ENCODE results near the gene LRRC37A. TPM values are rescaled to one million over a fixed set of nuclear protein-coding genes. Genes with fewer than 3 reads are reported as not detected.
"Not testable (repeated sequence)": the region's sequence is repeated elsewhere in the genome, so short reads cannot be mapped to it uniquely, and the experiment has no call there.

Gene LRRC37A
- polyA plus RNA-seq, 1 experiment = 3.0 TPM

- DNase-seq (ENCODE audit: low read depth) = peak; percentile 34
- POLR2A ChIA-PET; H3K4me3 ChIP-seq (ENCODE audit: low read depth, low read length); H3K27me3 ChIP-seq (ENCODE audit: control insufficient read depth, insufficient read depth, low read length); H3K36me3 ChIP-seq (ENCODE audit: control insufficient read depth, insufficient read depth, low read length): not testable (repeated sequence)
- TF ChIP-seq, protein P1, sequence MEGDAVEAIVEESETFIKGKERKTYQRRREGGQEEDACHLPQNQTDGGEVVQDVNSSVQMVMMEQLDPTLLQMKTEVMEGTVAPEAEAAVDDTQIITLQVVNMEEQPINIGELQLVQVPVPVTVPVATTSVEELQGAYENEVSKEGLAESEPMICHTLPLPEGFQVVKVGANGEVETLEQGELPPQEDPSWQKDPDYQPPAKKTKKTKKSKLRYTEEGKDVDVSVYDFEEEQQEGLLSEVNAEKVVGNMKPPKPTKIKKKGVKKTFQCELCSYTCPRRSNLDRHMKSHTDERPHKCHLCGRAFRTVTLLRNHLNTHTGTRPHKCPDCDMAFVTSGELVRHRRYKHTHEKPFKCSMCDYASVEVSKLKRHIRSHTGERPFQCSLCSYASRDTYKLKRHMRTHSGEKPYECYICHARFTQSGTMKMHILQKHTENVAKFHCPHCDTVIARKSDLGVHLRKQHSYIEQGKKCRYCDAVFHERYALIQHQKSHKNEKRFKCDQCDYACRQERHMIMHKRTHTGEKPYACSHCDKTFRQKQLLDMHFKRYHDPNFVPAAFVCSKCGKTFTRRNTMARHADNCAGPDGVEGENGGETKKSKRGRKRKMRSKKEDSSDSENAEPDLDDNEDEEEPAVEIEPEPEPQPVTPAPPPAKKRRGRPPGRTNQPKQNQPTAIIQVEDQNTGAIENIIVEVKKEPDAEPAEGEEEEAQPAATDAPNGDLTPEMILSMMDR (IDR thresholded peaks at IDR 0.05; ENCODE audit: insufficient read depth, low read depth, low read length) = peak; percentile 79
- CTCF ChIA-PET = interaction anchor here (0.6 to 2.3 kb wide), 30 partner anchors 10 to 711 kb away, joined by 3 to 31 read pairs (median 3); partner anchors contain the start of genes KANSL1 and STH
Observed at GRCh38 chr17:46286764-46287221, 8.1 kb upstream of the LRRC37A start.

GRCh38 chr17:46287587-46287986, 7.3 kb upstream of the LRRC37A start:
- POLR2A ChIA-PET = not testable (repeated sequence)
- CTCF ChIA-PET = interaction anchor here (0.9 to 2.3 kb wide), 3 partner anchors 15 to 286 kb away, joined by 5 to 31 read pairs (median 7); partner anchors contain the start of gene STH

DNA sequence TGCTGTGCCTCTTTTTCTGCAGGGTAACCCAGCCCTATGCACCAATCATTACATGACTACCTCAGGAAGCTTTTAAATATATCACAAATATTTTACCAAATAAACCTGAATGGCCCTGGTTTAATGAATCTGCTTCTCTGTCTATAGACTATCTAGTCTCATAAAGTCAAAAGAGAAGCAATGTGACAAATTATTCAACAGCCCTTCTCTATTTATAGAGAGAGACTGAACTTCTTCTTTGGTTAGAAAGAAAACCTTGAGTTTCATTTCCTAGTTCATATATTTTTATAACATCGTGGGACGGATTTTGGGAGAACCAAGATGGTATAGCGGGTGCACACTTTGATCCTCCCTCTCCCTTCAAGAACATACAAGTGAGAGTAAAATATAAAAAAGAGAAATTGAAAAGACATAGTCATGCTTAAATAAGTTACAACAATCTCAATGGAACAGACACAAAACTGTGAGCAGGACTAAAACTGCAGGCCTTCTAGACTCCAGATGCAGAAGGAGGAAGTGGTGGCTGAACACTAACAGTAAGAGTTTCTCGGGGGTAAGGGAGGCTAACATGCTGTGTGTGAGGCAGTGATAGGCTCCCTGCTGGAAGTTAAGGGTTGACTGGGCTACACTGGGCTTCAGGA, 3.9 kb upstream of the LRRC37A start:
- H3K36me3 ChIP-seq (ENCODE audit: control insufficient read depth, insufficient read depth, low read length); POLR2A ChIA-PET; DNase-seq (ENCODE audit: low read depth); H3K4me3 ChIP-seq (ENCODE audit: low read depth, low read length); H3K27me3 ChIP-seq (ENCODE audit: control insufficient read depth, insufficient read depth, low read length); CTCF ChIA-PET: not testable (repeated sequence)

More at GRCh38 chr17:46287587-46287986, 7.3 kb upstream of the LRRC37A start:
- not testable (repeated sequence) for H3K36me3 ChIP-seq (ENCODE audit: control insufficient read depth, insufficient read depth, low read length); H3K27me3 ChIP-seq (ENCODE audit: control insufficient read depth, insufficient read depth, low read length); DNase-seq (ENCODE audit: low read depth); H3K4me3 ChIP-seq (ENCODE audit: low read depth, low read length)

DNA sequence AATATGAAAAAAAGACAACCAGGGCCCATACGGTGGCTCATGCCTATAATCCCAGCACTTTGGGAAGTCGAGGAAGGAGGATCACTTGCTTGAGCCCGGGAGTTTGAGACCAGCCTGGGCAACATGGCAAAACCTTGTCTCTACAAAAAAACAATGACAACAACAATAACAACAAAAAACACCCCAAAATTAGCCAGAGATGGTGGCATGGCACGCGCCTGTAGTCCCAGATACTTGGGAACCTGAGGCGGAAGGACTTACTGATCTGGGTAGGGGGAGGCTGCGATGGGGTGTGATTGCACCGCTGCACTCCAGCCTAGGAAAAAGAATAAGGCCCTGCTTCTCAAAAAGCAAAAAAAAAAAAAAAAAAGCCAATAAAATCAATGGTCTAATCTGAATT, 3.3 kb upstream of the LRRC37A start:
- POLR2A ChIA-PET; CTCF ChIA-PET; DNase-seq (ENCODE audit: low read depth); H3K36me3 ChIP-seq (ENCODE audit: control insufficient read depth, insufficient read depth, low read length); H3K4me3 ChIP-seq (ENCODE audit: low read depth, low read length); H3K27me3 ChIP-seq (ENCODE audit: control insufficient read depth, insufficient read depth, low read length): not testable (repeated sequence)

DNA sequence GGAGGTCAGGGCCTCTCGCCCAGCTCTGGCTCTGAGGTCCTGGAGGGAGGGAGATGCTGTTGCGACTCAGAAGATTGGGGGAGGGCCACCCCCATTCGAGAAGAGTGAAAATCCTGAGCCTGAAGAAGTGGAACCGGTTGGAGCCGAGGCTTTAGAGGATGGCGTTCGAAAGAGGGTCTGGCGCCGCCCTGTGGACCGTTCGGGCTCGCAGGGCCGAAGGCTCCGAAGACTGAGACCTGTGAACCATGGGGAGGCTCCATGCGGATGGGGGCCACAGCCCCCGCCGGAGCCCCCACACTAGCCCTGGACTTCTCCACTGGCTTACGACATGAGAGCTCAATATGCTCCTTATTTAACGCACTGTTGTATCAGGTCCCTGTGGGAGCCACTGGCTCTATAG, 46.3 kb downstream of the LRRC37A start:
- H3K27me3 ChIP-seq (ENCODE audit: control insufficient read depth, insufficient read depth, low read length); CTCF ChIA-PET; POLR2A ChIA-PET; DNase-seq (ENCODE audit: low read depth); H3K36me3 ChIP-seq (ENCODE audit: control insufficient read depth, insufficient read depth, low read length); H3K4me3 ChIP-seq (ENCODE audit: low read depth, low read length): not testable (repeated sequence)

DNA sequence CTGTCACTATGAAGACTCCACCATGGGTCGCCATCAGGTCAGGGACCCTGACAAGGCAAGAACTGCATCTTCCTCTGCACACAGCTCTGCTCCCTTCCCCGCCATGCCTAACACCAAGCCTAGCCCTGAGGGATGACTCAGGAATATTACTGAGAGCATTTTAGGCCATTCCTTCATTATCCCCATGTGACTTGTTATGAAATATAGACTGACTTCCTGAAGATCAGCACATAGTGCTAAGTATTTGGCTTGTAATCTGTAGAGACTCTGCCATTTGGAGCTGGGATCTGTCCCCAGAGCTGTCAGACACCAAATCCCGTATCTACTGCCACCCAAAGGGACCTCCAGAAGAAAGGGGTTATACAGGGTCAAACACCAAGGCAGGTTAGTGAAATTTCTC, 47.2 kb downstream of the LRRC37A start:
- H3K4me3 ChIP-seq (ENCODE audit: low read depth, low read length); H3K36me3 ChIP-seq (ENCODE audit: control insufficient read depth, insufficient read depth, low read length); POLR2A ChIA-PET; CTCF ChIA-PET; DNase-seq (ENCODE audit: low read depth); H3K27me3 ChIP-seq (ENCODE audit: control insufficient read depth, insufficient read depth, low read length): not testable (repeated sequence)

DNA sequence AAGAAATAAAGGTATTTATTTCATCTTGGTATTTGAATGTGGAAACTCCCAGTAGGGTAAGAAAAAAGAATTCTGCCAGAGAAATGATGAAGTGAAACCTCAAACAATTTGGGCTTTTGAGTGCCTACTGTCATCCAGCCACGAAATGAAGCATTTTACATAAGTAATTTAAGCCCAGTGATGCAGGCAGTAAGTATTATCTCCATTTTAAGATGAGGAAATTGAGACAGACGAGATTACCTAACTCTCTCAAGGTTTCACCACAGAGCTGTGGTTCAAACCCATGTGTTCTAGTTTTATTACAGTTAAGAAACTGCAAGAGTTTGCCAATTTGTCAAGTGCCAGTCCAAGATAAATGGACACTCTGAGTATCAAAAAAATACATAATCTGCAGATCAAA, 53.4 kb downstream of the LRRC37A start:
- CTCF ChIA-PET, POLR2A ChIA-PET: not testable (repeated sequence)

DNA sequence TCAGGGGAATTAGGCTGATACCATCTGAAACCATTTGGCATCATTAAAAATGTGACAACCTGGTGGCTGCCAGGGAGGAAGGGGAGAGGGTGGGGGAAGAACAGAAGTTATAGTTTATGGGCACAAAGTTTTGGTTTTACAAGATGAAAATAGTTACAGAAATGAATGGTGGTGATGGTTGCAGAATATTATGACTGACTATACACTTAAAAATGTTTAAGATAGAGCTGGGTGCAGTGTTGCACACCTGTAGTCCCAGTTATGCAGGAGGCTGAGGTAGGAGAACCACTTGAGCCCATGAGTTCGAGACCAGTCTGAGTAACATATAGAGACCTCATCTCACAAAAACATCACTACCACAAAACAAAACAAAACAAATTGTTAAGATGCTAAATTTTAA, 54.1 kb downstream of the LRRC37A start:
- CTCF ChIA-PET; H3K27me3 ChIP-seq (ENCODE audit: control insufficient read depth, insufficient read depth, low read length); DNase-seq (ENCODE audit: low read depth); POLR2A ChIA-PET; H3K36me3 ChIP-seq (ENCODE audit: control insufficient read depth, insufficient read depth, low read length); H3K4me3 ChIP-seq (ENCODE audit: low read depth, low read length): not testable (repeated sequence)

More for the DNA sequence above, 53.4 kb downstream of the LRRC37A start:
- H3K27me3 ChIP-seq (ENCODE audit: control insufficient read depth, insufficient read depth, low read length); H3K36me3 ChIP-seq (ENCODE audit: control insufficient read depth, insufficient read depth, low read length); H3K4me3 ChIP-seq (ENCODE audit: low read depth, low read length); DNase-seq (ENCODE audit: low read depth): not testable (repeated sequence)

DNA sequence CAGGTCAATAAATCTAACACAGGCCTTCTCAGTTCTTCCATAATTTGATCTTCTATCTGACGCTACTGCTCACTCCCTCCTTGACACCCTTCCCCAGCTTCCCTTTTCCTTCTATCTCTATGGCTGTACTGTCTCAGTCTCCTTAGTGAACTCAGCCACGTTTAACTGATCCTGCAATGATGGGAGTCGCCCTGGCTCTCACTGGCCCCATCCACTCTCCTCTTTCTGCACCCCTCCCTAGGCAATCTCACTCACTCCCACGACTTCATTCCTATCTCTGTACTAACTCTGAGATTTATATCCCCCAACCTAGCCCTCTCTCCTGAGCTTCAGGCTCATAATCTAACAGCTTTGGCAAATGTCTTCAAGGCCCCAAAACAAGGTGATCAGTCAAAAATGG, 58.9 kb downstream of the LRRC37A start:
- DNase-seq (ENCODE audit: low read depth); H3K27me3 ChIP-seq (ENCODE audit: control insufficient read depth, insufficient read depth, low read length); H3K36me3 ChIP-seq (ENCODE audit: control insufficient read depth, insufficient read depth, low read length); H3K4me3 ChIP-seq (ENCODE audit: low read depth, low read length); CTCF ChIA-PET; POLR2A ChIA-PET: not testable (repeated sequence)

DNA sequence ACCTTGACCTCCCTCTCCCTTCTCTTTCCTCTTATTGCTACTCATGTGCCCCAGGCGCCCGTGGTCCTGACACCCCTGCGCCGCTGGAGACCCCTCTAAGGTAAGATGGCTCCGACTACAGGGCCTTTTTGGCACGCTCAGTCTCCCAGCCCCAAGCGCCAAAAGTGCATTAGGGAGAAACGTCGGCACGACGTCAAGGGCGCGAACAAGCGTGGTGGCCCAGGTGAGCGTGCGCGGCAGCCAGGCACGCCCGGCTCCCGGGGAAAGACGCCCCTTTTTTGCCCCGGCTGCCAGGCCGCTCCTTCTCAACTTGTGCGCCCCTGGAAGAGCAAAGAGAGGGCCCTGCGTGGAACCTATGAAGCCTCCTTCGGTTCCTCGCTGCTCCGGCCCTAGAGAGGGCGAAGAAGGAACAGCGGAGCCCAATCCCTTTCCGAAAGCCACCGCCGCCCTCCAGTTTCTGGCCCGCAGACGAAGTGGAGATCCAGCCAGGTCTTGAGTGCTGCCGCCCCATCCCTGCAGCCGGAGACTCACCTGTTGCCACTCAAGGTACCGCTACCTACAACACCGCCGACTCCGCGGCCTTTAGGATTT, 66.3 kb downstream of the LRRC37A start:
- H3K4me3 ChIP-seq (ENCODE audit: low read depth, low read length); H3K27me3 ChIP-seq (ENCODE audit: control insufficient read depth, insufficient read depth, low read length); CTCF ChIA-PET; POLR2A ChIA-PET; DNase-seq (ENCODE audit: low read depth); H3K36me3 ChIP-seq (ENCODE audit: control insufficient read depth, insufficient read depth, low read length): not testable (repeated sequence)

GRCh38 chr17:46361755-46362154, 66.8 kb downstream of the LRRC37A start, which contains the start of gene ARL17B:
Gene ARL17B (minus strand): TSS chr17:46361766. CDS start chr17:46358397, 3,369 bp downstream.
- POLR2A ChIA-PET; H3K4me3 ChIP-seq (ENCODE audit: low read depth, low read length); DNase-seq (ENCODE audit: low read depth); H3K27me3 ChIP-seq (ENCODE audit: control insufficient read depth, insufficient read depth, low read length); H3K36me3 ChIP-seq (ENCODE audit: control insufficient read depth, insufficient read depth, low read length); CTCF ChIA-PET: not testable (repeated sequence)

DNA sequence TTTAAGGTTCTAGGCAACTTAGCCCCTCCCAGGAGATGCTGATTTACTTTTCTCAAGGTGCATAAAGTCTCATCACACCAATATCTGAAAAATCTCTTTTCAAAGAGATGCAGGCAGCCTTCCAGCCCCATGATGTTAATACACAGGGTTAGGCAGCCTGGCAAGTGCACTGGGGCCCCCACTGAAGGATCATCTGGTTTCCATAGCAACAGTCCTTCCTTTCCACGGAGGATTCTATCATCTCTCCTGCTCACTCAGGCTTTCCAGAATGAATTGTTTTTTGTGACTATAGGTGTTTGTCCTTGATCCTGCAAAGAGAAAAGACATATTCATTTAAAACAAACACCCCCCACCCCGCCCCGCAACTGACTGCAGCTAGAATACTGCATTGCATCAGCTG, 72.6 kb downstream of the LRRC37A start:
- CTCF ChIA-PET; H3K4me3 ChIP-seq (ENCODE audit: low read depth, low read length); POLR2A ChIA-PET; H3K36me3 ChIP-seq (ENCODE audit: control insufficient read depth, insufficient read depth, low read length); H3K27me3 ChIP-seq (ENCODE audit: control insufficient read depth, insufficient read depth, low read length); DNase-seq (ENCODE audit: low read depth): not testable (repeated sequence)
